Stomach (tissue), 9 donors: ENCODE data around the gene FOXB2. TPM values are rescaled to one million over a fixed set of nuclear protein-coding genes. Genes with fewer than 3 reads are reported as not detected.

Experiments
- DNase-seq, 2 donors: peaks; one replicate each; pipeline versions ENCODE4 v3.0.0 to v3.0.0-alpha.2; 2013 to 2019
- H3K27ac ChIP-seq, 5 donors: fragments of 200-600 bp in 4 of 5; sonication (generic) in 4 of 5; one replicate each; pipeline ENCODE4 v1.5.1; 2013 to 2019; ENCODE audit warnings: mild to moderate bottlenecking in 1 of 5, moderate library complexity in 1 of 5
- H3K27me3 ChIP-seq, 3 donors: fragments of 200-600 bp; sonication (generic); one replicate each; pipeline ENCODE4 v1.5.1; 2017 to 2019; ENCODE audit warnings: mixed run types in 1 of 3
- H3K36me3 ChIP-seq, 4 donors: fragments of 200-600 bp; sonication (generic); 1 replicate in 3 of 4; 2 replicates in 1 of 4; pipeline ENCODE4 v1.5.1; 2016 to 2019
- H3K4me1 ChIP-seq, 4 donors: fragments of 200-600 bp; sonication (generic); one replicate each; pipeline ENCODE4 v1.5.1; 2016 to 2019
- H3K4me3 ChIP-seq, 4 donors: fragments of 200-600 bp; sonication (generic) in 3 of 4; one replicate each; pipeline ENCODE4 v1.5.1; 2016 to 2019; ENCODE audit warnings: mild to moderate bottlenecking in 1 of 4
- H3K9me3 ChIP-seq, 4 donors: fragments of 200-600 bp; sonication (generic); one replicate each; pipeline ENCODE4 v1.5.1; 2016 to 2019
- CTCF ChIP-seq, 7 experiments: fragments of 450-650 bp in 4 of 7; fragments of 200-600 bp in 3 of 7; sonication (generic) in 3 of 7; IDR thresholded peaks; one replicate each; pipeline ENCODE4 v1.5.1; 2016 to 2019; ENCODE audit warnings: antibody characterized with exemption in 7 of 7, control low read depth in 2 of 7, mild to moderate bottlenecking in 1 of 7
- EP300 ChIP-seq: sonication (generic); formaldehyde crosslinking; IDR thresholded peaks from one replicate; pipeline ENCODE4 v1.6.1; 2017; ENCODE audit warnings: antibody characterized with exemption
- POLR2A ChIP-seq, 4 donors: fragments of 450-650 bp; IDR thresholded peaks; one replicate each; pipeline ENCODE4 v1.6.1; 2016; ENCODE audit warnings: antibody characterized with exemption in 4 of 4, control low read depth in 2 of 4, mild to moderate bottlenecking in 1 of 4, moderate library complexity in 1 of 4
- POLR2AphosphoS5 ChIP-seq, 3 donors: sonication (generic); formaldehyde crosslinking; IDR thresholded peaks; one replicate each; pipeline ENCODE4 v1.6.1; 2016; ENCODE audit warnings: antibody characterized with exemption in 3 of 3
- WGBS, 5 donors: extraction: QIAGEN DNeasy Blood & Tissue Kit in 3 of 5; methylation state at CpG; one replicate each; pipeline versions ENCODE4 v1.1.5 to v1.1.7; 2013 to 2018; 5-methylcytosine and 5-hydroxymethylcytosine counted together
- intact Hi-C: fragments of 100-400 bp; cut with DNase I; formaldehyde crosslinking; loops from one replicate; pipeline ENCODE4 v1.15.1; 2023; ENCODE audit warnings: low total_unique reads
- polyA plus RNA-seq, 3 donors: library from polyadenylated mRNA; stranded (reverse); fragments of 200-250 nt; gene quantifications; one replicate each; pipeline ENCODE4 v1.2.3, GENCODE V29; 2013
- total RNA-seq, 5 donors: library from RNA; depleted of rRNA; stranded (reverse); fragments of >200 nt; gene quantifications; one replicate each; pipeline versions ENCODE4 v1.1.0 to v1.2.3, GENCODE V29; 2014 to 2016
- donor health status: healthy with polysubstance abuse.
- donor health status: Bipolar disorder and iron deficiency.
- donor health status: healthy.

FOXB2 gene
- total and polyA plus RNA-seq, 8 donors, result not detected

DNA sequence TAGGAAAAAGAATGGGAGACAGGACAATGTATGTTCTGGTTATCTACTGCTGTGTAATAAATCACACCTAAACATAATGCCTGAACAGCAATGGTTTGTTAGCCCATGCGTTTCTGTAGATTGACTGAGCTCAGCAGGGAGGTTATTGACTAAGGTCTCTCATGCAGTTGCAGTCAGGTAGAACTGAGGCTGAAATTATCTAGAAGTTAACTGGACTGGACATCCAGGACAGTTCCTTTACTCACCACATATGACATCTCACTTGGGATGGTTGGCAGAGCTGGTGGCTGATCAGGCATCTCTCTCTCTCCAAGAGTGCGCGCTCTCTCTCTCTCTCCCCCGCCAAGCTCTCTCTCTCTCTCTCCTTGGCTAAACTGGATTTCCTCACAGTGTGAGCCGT lies 8.9 kb upstream of the FOXB2 start:
- Histone ChIP-seq H3K4me3 (no peak overlapping the region), H3K4me1 (peaks cover 6 to 31% (median 18%) of the 10 kb centered on the region in 4 donors), H3K36me3 (no peaks in the 10 kb centered on the region), H3K27me3 (peaks cover 29 to 89% (median 52%) of the 10 kb centered on the region in 3 donors), H3K27ac (no peak overlapping the region), H3K9me3 (no peaks in the 10 kb centered on the region)
- intact Hi-C loops, result no loop called here
- TF ChIP-seq CTCF (IDR thresholded peaks at IDR 0.05), result no peak
- no peak for TF ChIP-seq EP300
- TF ChIP-seq POLR2A (IDR thresholded peaks at IDR 0.05), result no peak
- no peak for TF ChIP-seq POLR2AphosphoS5 (IDR thresholded peaks at IDR 0.05)
- no peak for DNase-seq
- 41 to 56% (median 43%) methylated on average over 5 of the region's 5 CpGs for WGBS, 5 donors

- H3K4me3 ChIP-seq, result peak overlapping the region in 2 of 4 donors; percentile 13 to 31
- WGBS, 5 donors, result 4 to 7% (median 7%) methylated on average over 40 to 42 of the region's 42 CpGs
- intact Hi-C loops, result no loop called here
- H3K9me3 ChIP-seq, result no peaks in the 10 kb centered on the region
- H3K4me1 ChIP-seq, result peaks cover 11 to 47% (median 27%) of the 10 kb centered on the region in 4 donors
- no peak overlapping the region for H3K27ac ChIP-seq
- H3K27me3 ChIP-seq, result peaks cover 44 to 98% (median 69%) of the 10 kb centered on the region in 3 donors
- no peaks in the 10 kb centered on the region for H3K36me3 ChIP-seq
- peak; percentile 53 to 83 for DNase-seq
- TF ChIP-seq CTCF (IDR thresholded peaks at IDR 0.05) (peak in 5 of 7 experiments; percentile 34 to 70 (median 58)), EP300 (no peak), POLR2A (IDR thresholded peaks at IDR 0.05) (no peak), POLR2AphosphoS5 (IDR thresholded peaks at IDR 0.05) (no peak)
Observed at GRCh38 chr9:77011973-77012821, 7.3 kb upstream of the FOXB2 start.

DNA sequence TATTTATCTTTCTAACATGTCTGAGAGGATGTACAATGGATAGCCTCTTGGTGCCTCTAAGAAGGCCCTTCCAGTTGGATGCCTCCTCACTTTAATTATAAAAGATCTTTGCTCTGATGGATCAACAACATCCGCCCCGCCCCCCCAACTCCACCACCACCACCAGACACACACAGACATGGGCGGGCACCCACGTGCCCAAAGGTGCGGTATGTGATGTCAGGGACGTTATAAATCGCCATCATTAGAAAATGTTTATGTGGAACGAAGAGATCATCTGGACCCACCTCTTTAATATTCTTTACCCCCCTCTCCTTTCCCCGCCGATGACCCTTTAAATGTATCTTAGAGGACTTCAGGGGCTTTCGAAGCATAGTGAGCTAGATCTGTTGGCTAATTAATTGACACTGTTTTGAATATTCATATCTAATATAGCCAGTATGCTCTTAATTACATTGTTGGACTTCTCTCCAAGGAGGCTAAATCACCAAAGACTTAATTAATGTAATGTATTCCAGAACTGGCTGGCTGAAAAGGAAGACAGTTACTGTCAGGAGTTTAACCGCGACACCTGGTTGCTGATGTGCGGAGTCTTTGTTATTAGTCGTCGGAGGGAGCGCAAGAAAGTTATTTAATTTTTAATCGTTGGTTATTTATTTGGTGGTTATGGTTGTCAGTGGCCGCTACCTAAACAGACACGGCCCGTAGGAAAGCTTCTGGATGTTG lies 6.1 kb upstream of the FOXB2 start:
- H3K4me1 ChIP-seq, result peaks cover 14 to 56% (median 31%) of the 10 kb centered on the region in 4 donors
- no peak for DNase-seq
- intact Hi-C loops, result no loop called here
- peaks cover 54 to 99% (median 80%) of the 10 kb centered on the region in 3 donors for H3K27me3 ChIP-seq
- H3K36me3 ChIP-seq, result no peaks in the 10 kb centered on the region
- WGBS, 5 donors, result 7 to 12% (median 9%) methylated on average over 21 of the region's 21 CpGs
- no peak overlapping the region for H3K27ac ChIP-seq
- TF ChIP-seq POLR2AphosphoS5 (IDR thresholded peaks at IDR 0.05) (no peak), EP300 (no peak), CTCF (IDR thresholded peaks at IDR 0.05) (no peak)
- no peak overlapping the region for H3K4me3 ChIP-seq
- H3K9me3 ChIP-seq, result no peaks in the 10 kb centered on the region

DNA sequence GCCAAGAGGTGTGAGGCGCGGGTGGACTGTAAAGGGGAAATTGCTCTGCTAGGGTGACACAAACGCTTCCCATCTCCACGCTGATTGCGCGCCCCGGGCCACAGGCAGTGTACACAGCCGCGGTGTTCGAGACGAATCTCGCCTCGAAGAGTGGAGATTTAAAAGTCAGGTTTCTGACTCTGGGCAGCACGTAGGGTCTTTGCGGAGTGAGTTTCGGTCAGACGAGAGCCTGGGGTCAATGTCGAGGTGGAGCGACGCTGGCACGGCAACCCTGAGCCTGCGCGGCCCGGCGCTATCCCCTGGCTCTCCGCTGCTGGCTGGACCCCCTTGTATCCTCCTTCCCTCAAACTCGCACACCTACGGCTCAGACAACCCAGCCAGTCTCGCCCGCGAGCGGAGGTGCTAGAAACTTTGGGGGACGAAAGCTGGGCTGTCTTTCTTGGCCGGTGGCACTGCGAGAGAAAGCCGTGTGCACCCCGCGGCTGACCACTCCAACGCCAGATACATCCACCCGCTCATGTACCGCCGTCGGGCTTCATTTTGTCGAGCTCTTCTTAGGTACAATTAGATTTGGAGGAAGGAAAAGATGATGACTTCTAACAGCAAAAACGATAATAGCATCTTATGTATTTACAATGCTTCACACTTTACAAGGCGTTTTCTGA lies 5.4 kb upstream of the FOXB2 start:
- 3 to 6% (median 6%) methylated on average over 21 to 46 of the region's 46 CpGs for WGBS, 5 donors
- Histone ChIP-seq H3K9me3 (no peaks in the 10 kb centered on the region), H3K27me3 (peaks cover 56 to 99% (median 87%) of the 10 kb centered on the region in 3 donors), H3K36me3 (no peaks in the 10 kb centered on the region), H3K27ac (no peak overlapping the region), H3K4me3 (no peak overlapping the region), H3K4me1 (peaks cover 18 to 63% (median 37%) of the 10 kb centered on the region in 4 donors)
- no peak for TF ChIP-seq POLR2A (IDR thresholded peaks at IDR 0.05)
- no peak for TF ChIP-seq POLR2AphosphoS5 (IDR thresholded peaks at IDR 0.05)
- TF ChIP-seq CTCF (IDR thresholded peaks at IDR 0.05), result no peak
- TF ChIP-seq EP300, result no peak
- intact Hi-C loops, result no loop called here
- peak in 1 of 2 donors; percentile 9 for DNase-seq
